NT2/D1 (cell line): ENCODE measurements around the gene ARHGEF38.

Experiments used
- SUZ12 ChIP-seq: IDR thresholded peaks from 2 replicates; pipeline ENCODE4 v1.6.1; 2011; ENCODE audit not compliant: insufficient read length, insufficient read depth; ENCODE audit errors: extremely low read depth
- YY1 ChIP-seq: IDR thresholded peaks from 2 replicates; pipeline ENCODE4 v1.6.1; 2011; ENCODE audit not compliant: insufficient read length, insufficient read depth
- ZNF274 ChIP-seq: IDR thresholded peaks from 2 replicates; pipeline ENCODE4 v1.6.1; 2011; ENCODE audit warnings: mild to moderate bottlenecking, low read depth, low read length

- TF ChIP-seq YY1 = no peak
- no peak for TF ChIP-seq ZNF274
- TF ChIP-seq SUZ12 = no peak
Observed at GRCh38 chr4:105641845-105642244, 89.4 kb downstream of the ARHGEF38 start.
